NCI-H2081 treated with DMSO at 0.1 percent for 48 hours (cell line): Measurements from ENCODE around the gene ZCCHC10.
A peak's percentile ranks its signal among the peaks of the same experiment; 100 is the strongest.
"Not testable (repeated sequence)": the region's sequence is repeated elsewhere in the genome, so short reads cannot be mapped to it uniquely, and the experiment has no call there.

Source experiments
- DNase-seq: peaks from one replicate; lab custom pipeline; 2025; lab: John Stamatoyannopoulos, UW

The ZCCHC10 gene

DNA sequence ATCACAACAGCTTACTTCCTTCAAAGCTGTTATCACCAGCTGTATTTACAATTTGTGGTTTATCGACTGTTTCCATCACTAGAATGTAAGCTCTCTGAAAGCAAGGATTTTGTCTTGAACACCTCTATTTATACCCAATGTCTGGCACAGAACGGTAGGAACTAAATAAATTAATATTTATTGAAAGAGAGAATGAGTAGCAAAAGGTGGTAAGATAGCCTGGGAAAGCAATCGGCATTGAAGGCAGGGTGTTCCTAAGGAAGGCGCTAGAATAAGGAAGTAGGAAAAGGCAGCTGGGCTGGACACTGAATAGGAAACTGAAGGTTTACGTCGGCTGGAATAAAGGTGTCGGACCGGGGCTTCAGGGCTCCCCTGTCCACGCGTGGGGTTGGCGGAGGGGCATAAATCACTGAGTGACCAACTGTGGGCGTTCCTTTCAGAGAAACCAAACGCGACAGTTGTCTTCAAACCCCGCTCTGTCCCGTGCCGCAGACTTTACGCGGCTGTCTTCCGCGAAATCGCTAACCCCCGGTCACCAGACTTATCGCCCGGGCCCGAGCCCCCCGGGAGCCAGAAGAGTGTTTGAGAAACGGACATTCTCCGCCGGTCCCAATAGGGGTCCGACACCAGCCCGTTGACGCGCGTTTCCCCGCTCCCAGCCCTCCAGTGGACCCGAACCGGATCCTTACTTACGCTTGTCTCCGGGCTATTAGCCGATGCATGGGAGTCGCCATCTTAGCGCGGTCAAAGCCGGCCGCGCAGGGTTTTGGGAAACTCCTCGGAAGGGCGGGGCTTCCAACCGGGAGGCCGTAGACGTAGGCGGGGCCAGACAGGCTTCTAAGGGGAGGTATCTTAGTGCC lies at the start of gene ZCCHC10:
ZCCHC10 (minus strand) TSS at position 746 of the 860 bp plus-strand sequence; CDS start at position 734, 12 bp downstream.
- DNase-seq = peak; percentile 42

DNA sequence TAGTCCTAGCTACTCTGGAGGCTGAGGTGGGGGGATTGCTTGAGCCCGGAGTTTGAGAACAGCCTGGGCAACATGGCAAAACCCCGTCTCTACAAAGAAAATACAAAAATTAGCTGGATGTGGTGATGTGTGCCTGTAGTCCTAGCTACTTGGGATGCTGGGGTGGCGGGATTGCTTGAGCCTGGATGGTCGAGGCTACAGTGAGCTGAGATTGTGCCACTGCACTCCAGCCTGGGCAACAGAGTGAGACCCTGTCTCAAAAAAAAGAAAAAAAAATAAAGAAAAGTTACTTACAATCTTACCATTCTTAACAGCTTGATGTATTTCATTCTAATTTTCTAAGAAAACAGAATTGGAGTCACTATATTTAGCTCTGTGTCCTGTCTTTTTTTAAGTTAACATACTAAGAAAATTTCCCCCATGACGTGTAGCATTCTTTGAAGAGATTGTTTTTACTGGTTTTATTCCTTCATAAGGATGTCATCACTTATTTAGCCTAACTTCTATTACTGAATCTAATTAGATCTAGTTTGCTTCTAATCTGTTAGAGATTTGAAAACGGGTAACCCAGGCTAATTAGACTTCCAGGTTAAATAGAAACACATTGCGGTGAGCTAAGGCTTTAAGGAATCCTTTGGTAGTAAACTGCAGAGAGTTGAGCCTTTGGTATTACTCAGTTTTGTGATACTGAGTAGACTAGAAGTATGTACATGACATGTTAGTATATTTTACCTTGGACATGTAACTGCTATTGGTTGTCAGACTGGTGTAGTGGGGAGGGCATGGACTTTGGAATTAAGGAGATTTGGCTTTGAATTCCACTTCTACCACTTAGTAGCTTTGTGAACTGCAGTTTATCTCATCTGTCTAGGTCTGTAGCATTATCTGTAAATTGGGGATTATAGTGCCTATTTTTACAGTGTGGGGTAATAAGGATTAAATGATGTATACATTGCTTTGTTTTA lies 49.5 kb upstream of the ZCCHC10 start:
- DNase-seq = no peak

DNA sequence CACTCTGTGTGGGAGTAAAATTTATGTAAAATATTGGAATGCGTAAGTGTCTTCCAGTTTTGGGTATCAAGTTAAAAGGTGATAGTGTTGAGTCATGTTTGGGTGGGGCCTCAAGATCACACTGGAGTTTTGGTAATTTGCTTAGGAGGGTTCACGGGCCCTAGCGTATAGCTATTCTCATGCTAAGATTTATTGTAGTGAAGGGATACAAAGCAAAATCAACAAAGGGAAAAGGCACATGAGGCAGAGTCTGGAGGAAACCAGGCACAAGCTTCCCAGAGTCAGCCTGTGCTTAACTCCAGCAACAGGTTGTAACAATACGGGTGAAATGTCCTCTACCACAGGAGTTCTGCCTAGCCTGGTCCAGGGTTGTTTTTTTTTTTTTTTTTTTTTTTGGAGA lies 45.7 kb upstream of the ZCCHC10 start:
- no peak for DNase-seq

GRCh38 chr5:133066045-133066444 lies 39.7 kb upstream of the ZCCHC10 start:
- DNase-seq = no peak

- no peak for DNase-seq
Observed at GRCh38 chr5:133065471-133065870, 39.1 kb upstream of the ZCCHC10 start.

DNA sequence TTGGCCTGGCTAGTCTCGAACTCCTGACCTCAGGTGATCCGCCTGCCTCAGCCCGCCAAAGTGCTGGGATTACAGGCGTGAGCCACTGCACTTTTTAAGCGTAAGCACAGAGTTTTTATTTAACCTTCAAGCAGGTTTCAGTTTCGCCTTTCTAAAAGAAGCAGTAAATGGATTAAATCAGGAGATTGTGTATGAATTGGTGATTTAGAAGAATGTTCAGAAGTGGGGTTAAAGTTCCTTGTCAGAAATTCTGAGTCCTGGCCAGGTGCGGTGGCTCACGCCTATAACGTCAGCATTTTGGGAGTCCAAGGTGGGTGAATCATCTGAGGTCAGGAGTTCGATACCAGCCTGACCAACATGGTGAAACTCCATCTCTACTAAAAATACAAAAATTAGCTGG lies 37.6 kb upstream of the ZCCHC10 start:
- no peak for DNase-seq

- DNase-seq = no peak
Observed at GRCh38 chr5:133062276-133062675, 35.9 kb upstream of the ZCCHC10 start.

GRCh38 chr5:133059621-133060020 lies 33.3 kb upstream of the ZCCHC10 start:
- DNase-seq = no peak

DNA sequence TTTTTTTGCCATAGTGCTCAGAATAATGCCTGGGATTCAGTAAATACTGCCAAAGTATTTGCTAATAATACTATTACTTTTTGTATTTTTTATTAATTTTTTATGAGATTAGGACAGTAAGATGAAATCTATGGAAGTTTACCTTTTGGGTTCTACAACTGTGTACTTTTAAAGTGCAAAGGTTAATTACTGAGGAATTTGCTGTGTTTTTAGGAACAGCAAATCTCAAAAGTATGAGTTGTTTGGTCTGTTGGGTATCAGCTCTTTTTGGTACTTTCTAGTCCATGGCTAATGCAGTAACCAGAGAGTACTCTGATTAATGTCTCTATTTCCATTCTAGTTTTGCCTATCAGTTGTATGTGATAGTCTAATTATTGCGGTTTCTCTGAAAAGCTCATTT lies 30.5 kb upstream of the ZCCHC10 start:
- DNase-seq = no peak

DNA sequence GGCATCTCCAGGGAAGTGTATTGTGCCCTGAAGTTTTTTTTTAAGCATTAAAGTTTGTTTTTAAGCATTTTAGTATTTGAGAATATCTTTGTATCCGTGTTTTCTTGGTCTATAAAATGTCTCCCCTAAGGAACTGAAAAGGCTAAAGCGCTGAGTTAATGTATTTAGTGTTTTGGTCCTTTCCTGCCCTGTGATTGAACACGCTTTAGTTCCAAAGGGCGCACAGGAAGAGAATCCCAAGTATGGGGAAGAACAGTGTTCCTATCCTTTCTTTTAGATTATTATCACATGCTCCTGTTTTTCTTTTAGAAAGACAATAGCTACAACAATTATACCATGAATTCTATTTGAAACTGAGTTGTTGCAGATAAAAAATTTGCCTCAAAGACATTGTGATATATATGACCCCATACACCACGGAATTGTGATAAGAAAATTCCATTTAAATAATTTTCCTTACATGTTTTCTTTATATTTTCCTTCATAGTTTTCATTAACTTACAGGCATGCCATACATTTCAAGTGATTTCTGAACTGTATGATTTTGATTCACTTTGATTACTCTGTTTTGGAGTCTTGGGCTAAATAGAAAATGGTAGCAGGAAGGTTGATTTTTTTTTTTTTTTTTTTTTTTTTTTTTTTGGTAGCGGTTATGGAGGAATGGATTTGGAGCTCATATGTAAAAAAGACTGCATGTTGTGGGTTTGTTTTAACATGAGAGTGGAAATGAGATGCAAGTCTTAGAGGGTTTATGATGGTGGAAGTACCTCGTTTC lies 28.5 kb upstream of the ZCCHC10 start:
- DNase-seq = no peak

DNA sequence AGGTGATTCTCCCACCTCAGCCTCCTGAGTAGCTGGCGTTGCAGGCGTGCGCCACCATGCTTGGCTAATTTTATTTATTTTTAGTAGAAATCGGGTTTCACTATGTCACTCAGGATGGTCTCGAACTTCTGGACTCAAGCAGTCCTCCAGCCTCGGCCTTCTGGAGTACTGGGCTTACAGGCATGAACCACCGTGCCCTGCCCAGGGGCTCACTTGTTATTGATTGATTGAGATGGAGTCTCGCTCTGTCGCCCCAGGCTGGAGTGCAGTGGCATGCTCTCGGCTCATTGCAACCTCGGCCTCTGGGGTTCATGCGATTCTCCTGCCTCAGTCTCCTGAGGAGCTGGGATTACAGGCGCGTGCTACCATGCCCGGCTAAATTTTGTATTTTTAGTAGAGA lies 27.1 kb upstream of the ZCCHC10 start:
- DNase-seq = no peak

- no peak for DNase-seq
Observed at GRCh38 chr5:133052317-133053175, 26.2 kb upstream of the ZCCHC10 start.

DNA sequence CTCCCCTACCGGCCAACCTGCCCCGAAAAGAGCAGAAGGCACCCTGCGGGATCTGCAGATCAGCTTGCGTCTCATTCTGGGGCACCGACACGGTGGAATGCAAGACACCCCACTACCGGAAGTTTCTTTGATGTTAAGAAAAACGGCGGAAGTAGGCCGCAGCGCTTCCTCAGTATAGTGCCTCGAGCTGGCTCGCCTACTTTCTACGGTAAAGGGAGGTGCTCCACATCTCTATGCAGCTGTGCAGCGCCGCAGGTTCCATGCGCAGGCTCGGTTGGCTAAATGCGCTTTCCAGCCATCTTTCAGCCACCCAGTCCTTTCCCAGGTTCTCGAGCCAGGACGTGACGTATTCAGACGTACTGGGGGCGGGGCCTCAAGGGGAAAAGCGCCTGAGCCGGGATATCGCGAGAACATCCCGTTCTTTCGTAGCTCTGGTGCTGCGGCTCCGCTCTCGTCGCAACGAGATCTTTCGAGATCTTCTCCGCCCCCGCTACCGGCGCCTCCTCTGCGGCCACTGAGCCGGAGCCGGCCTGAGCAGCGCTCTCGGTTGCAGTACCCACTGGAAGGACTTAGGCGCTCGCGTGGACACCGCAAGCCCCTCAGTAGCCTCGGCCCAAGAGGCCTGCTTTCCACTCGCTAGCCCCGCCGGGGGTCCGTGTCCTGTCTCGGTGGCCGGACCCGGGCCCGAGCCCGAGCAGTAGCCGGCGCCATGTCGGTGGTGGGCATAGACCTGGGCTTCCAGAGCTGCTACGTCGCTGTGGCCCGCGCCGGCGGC lies 25.4 kb upstream of the ZCCHC10 start, which contains the start of gene HSPA4:
HSPA4 (plus strand) TSS at position 472 of the 775 bp plus-strand sequence; CDS start at position 710, 238 bp downstream.
- DNase-seq = peak; percentile 73

DNA sequence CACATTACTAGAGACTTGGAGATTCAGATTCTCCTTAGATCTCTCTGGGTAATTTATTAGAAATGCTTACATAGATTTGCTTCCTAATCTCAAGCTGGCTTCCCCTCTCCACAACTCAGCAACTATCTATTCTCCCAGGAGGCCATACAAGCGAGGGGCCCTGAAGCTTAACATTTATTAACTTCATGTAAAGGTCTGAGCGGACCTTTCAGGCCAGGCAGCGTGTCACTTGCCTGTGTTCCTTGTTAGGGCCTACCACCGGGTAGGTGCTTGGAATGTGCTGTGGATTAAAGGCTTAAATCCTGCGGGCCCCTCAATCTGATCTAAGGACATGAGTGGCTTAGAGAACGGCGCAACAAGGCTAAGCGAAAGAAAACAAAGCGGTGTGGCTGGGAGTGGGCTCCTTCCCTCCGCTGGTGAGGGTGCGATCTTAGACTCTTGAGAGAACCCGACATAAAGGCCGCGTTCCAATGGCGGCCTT lies 24.8 kb upstream of the ZCCHC10 start:
- no peak for DNase-seq

GRCh38 chr5:133050521-133050920 lies 24.2 kb upstream of the ZCCHC10 start:
- no peak for DNase-seq

- DNase-seq = no peak
Observed at GRCh38 chr5:133049726-133050048, 23.3 kb upstream of the ZCCHC10 start.

- no peak for DNase-seq
Observed at GRCh38 chr5:133048993-133049725, 22.8 kb upstream of the ZCCHC10 start.

DNA sequence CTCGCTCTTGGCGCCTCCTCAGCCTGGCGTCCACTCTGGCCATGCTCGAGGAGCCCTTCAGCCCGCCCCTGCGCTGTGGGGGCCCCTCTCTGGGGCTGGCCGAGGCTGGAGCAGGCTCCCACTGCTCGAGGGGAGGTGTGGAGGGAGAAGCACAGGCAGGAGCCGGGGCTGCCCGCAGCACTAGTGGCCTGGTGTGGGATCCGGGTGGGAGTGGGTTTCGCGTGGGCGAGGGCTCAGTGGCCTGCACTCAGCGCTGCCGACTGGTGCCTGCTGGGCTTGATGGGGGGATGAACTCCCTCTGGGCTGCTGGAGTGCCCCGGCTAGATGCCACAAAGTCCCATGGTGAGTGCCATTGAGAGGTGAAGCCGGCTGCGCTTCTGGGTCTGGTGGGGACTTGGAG lies 21.1 kb upstream of the ZCCHC10 start:
- DNase-seq = no peak

DNA sequence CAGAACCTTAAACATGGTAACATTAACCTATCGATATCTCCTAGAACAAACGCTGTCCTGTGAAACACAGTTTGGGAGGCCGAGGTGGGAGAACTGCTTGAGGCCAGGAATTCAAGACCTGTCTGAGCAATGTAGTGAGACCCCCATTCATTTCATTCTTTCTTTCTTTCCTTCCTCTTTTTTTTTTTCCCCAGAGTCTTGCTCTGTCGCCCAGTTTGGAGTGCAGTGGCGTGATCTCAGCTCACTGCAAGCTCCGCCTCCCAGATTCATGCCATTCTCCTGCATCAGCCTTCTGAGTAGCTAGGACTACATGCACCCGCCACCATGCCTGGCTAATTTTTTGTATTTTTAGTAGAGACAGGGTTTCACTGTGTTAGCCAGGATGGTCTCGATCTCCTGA lies 20.2 kb upstream of the ZCCHC10 start:
- DNase-seq = not testable (repeated sequence)
